ENCODE measurements around the gene PJVK.

DNA sequence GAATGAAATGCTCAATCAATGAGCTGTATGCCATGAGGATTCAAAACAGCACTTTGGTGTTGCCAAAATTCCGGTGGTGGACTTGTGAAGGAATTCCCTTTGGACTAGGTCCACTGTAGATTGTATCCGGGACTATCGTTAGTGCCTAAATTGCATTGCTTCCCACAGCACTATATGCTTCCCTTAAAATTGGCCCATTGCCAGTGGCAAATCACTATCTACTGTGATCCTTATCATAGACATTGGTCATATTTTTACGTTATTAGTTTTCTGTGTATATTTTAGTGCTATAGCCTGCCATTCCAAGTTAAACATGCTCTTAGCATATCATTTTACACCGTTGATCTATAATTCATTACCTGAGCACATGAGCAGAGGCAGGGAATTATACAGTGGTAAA is 1.7 kb downstream of the PJVK start:
- TF ChIP-seq, protein P1, sequence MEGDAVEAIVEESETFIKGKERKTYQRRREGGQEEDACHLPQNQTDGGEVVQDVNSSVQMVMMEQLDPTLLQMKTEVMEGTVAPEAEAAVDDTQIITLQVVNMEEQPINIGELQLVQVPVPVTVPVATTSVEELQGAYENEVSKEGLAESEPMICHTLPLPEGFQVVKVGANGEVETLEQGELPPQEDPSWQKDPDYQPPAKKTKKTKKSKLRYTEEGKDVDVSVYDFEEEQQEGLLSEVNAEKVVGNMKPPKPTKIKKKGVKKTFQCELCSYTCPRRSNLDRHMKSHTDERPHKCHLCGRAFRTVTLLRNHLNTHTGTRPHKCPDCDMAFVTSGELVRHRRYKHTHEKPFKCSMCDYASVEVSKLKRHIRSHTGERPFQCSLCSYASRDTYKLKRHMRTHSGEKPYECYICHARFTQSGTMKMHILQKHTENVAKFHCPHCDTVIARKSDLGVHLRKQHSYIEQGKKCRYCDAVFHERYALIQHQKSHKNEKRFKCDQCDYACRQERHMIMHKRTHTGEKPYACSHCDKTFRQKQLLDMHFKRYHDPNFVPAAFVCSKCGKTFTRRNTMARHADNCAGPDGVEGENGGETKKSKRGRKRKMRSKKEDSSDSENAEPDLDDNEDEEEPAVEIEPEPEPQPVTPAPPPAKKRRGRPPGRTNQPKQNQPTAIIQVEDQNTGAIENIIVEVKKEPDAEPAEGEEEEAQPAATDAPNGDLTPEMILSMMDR (IDR thresholded peaks at IDR 0.05), result no peak
- no peak for TF ChIP-seq POLR2A (IDR thresholded peaks at IDR 0.05)

Data from vagina (tissue), 2 donors.